ENCODE results near the gene SH3RF2. TPM values are rescaled to one million over a fixed set of nuclear protein-coding genes. Genes with fewer than 3 reads are reported as not detected.

SH3RF2 gene
- total and polyA plus RNA-seq, 10 of the 15 experiments (the other 5 are each of a cell fraction or from before 2014, with no cell fraction given), result 0.15 TPM; not detected in 9

GRCh38 chr5:145967296-145967695 lies 30.9 kb downstream of the SH3RF2 start:
- FAIRE-seq (no peak), ATAC-seq (no peak), DNase-seq (ENCODE audit: low read depth, low spot score) (no peak)
- SMC1A ChIA-PET (ENCODE audit: uncharacterized antibody, unreplicated experiment), result no interaction called here
- RAD21 ChIA-PET (ENCODE audit: unreplicated experiment), result no interaction called here
- Histone ChIP-seq H3K36me3 (ENCODE audit: control insufficient read depth in 2 of 2, insufficient read depth in 2 of 2, low read length in 1 of 2) (no peaks in the 10 kb centered on the region), H3K4me1 (ENCODE audit: control insufficient read depth, insufficient read depth, low read length) (no peaks in the 10 kb centered on the region), H3K9me3 (replicated peaks; ENCODE audit: control insufficient read depth, insufficient read depth, low read length) (no peaks in the 10 kb centered on the region), H2AFZ (ENCODE audit: control insufficient read depth, low read depth, low read length) (no peak overlapping the region), H3K27ac (ENCODE audit: control insufficient read depth, insufficient read depth) (no peak overlapping the region), H3K4me2 (ENCODE audit: control insufficient read depth, insufficient read depth) (no peak overlapping the region), H3K4me3 (no peak overlapping the region), H3K27me3 (replicated peaks in 1 of 2; ENCODE audit: control insufficient read depth in 2 of 2, insufficient read depth in 2 of 2, low read length in 1 of 2) (no peaks in the 10 kb centered on the region; a peak in 2 of 4 replicates), H4K20me1 (ENCODE audit: control insufficient read depth, insufficient read depth) (no peaks in the 10 kb centered on the region), H3K79me2 (ENCODE audit: control insufficient read depth, insufficient read depth, low read length) (no peaks in the 10 kb centered on the region), H3K9ac (ENCODE audit: control insufficient read depth, insufficient read depth, low read length) (no peak overlapping the region)
- CTCF ChIA-PET, result interaction anchor here (1.7 kb wide), 1 partner anchor 9 kb away, joined by 3 read pairs; no protein-coding TSS in a partner anchor
- intact Hi-C loops (cut with micrococcal nuclease; ENCODE audit: unreplicated experiment), result no loop called here
- TF ChIP-seq MLLT1 (IDR thresholded peaks at IDR 0.05) (no peak), BMI1 (IDR thresholded peaks at IDR 0.05; ENCODE audit: borderline replicate concordance) (no peak), KLF5 (IDR thresholded peaks at IDR 0.05; ENCODE audit: partially characterized antibody) (no peak), NFYA (IDR thresholded peaks at IDR 0.05; ENCODE audit: borderline replicate concordance, low read depth, low read length) (no peak), E2F8 (IDR thresholded peaks at IDR 0.05; ENCODE audit: low read depth, partially characterized antibody) (no peak), REST (IDR thresholded peaks at IDR 0.05; ENCODE audit: low read depth, low read length) (no peak), SIX5 (IDR thresholded peaks at IDR 0.05; ENCODE audit: low read depth, low read length, severe bottlenecking) (no peak), NRF1 (conservative IDR thresholded peaks at IDR 0.05; ENCODE audit: low read depth, low read length) (no peak), TCF12 (IDR thresholded peaks at IDR 0.05; ENCODE audit: low read depth, low read length) (no peak), USF2 (IDR thresholded peaks at IDR 0.05; ENCODE audit: borderline replicate concordance, low read depth, low read length) (no peak), FOXK2 (IDR thresholded peaks at IDR 0.05) (no peak)
- BruUV-seq (replicated peaks), result no TSS peak
- POLR2A ChIA-PET, result no interaction called here
- WGBS (ENCODE audit: insufficient coverage, insufficient replicate concordance, low lambda C conversion rate, missing lambda C conversion rate), result 58% methylated on average over 2 of the region's 2 CpGs
- in situ Hi-C loops (cut with MboI), result no loop called here

All from GM12878 (cell line).